Fibroblast of lung (primary cell): Measurements from ENCODE around the gene UTS2R. TPM values are rescaled to one million over a fixed set of nuclear protein-coding genes. Genes with fewer than 3 reads are reported as not detected.

ENCODE experiments used
- DNase-seq, 2 donors: peaks; one replicate each; pipeline versions ENCODE4 v3.0.0 to v3.0.0-alpha.2; 2010; ENCODE audit warnings: low read depth in 2 of 2
- H2AFZ ChIP-seq: 2 replicates; pipeline ENCODE4 v1.5.1; 2012; ENCODE audit warnings: low read length, control low read depth, inconsistent platforms
- H3K27ac ChIP-seq: 2 replicates; pipeline ENCODE4 v1.5.1; 2011; ENCODE audit warnings: low read length, control low read depth; ENCODE audit not compliant: insufficient read depth
- H3K27me3 ChIP-seq: 2 replicates; pipeline ENCODE4 v1.5.1; 2011; ENCODE audit warnings: mild to moderate bottlenecking, low read length; ENCODE audit not compliant: control insufficient read depth, insufficient read depth
- H3K36me3 ChIP-seq: 2 replicates; pipeline ENCODE4 v1.5.1; 2011; ENCODE audit warnings: low read length; ENCODE audit not compliant: control insufficient read depth, insufficient read depth
- H3K4me1 ChIP-seq: 2 replicates; pipeline ENCODE4 v1.5.1; 2011; ENCODE audit warnings: low read length; ENCODE audit not compliant: control insufficient read depth, insufficient read depth; ENCODE audit errors: extremely low read depth
- H3K4me2 ChIP-seq: 2 replicates; pipeline ENCODE4 v1.5.1; 2011; ENCODE audit warnings: low read length, control low read depth; ENCODE audit not compliant: insufficient read depth; ENCODE audit errors: extremely low read depth
- H3K4me3 ChIP-seq, 4 experiments: fragments of 200-600 bp in 1 of 4; sonication (generic) in 1 of 4; replicated peaks in 1 of 4; 2 replicates each; pipeline ENCODE4 v1.5.1; 2011 to 2016; ENCODE audit warnings: low read length in 4 of 4, low read depth in 3 of 4, mild to moderate bottlenecking in 3 of 4, control low read depth in 2 of 4, inconsistent platforms in 1 of 4, mixed read lengths in 1 of 4; ENCODE audit not compliant: insufficient read depth in 1 of 4; ENCODE audit errors: control extremely low read depth in 1 of 4
- H3K79me2 ChIP-seq: 2 replicates; pipeline ENCODE4 v1.5.1; 2012; ENCODE audit warnings: mild to moderate bottlenecking, low read length, inconsistent platforms; ENCODE audit not compliant: control insufficient read depth, insufficient read depth
- H3K9ac ChIP-seq: 2 replicates; pipeline ENCODE4 v1.5.1; 2011; ENCODE audit warnings: mild to moderate bottlenecking, low read length, control low read depth; ENCODE audit not compliant: insufficient read depth
- H3K9me3 ChIP-seq: 2 replicates; pipeline ENCODE4 v1.5.1; 2012; ENCODE audit warnings: low read depth, low read length; ENCODE audit not compliant: control insufficient read depth, insufficient read depth
- H4K20me1 ChIP-seq: 2 replicates; pipeline ENCODE4 v1.5.1; 2011; ENCODE audit warnings: low read length; ENCODE audit not compliant: control insufficient read depth, insufficient read depth; ENCODE audit errors: extremely low read depth
- CTCF ChIP-seq, 2 donors: IDR thresholded peaks in 1 of 2; conservative IDR thresholded peaks in 1 of 2; 1 replicate in 1 of 2; 2 replicates in 1 of 2; pipeline ENCODE4 v1.5.1; 2011 to 2012; ENCODE audit warnings: low read length in 2 of 2, control low read depth in 1 of 2, inconsistent platforms in 1 of 2, low read depth in 1 of 2, mild to moderate bottlenecking in 1 of 2
- EZH2 ChIP-seq: IDR thresholded peaks from 2 replicates; pipeline ENCODE4 v1.5.1; 2012; ENCODE audit warnings: low read length, control low read depth, mild to moderate bottlenecking; ENCODE audit errors: missing control alignments
- polyA plus RNA-seq, 2 donors: library from polyadenylated mRNA; depleted of rRNA in 1 of 2; stranded (reverse) in 1 of 2; unstranded in 1 of 2; fragments of >200 nt; gene quantifications; 2 replicates each; pipeline ENCODE4 v1.2.1, GENCODE V29; 2011 to 2012; ENCODE audit warnings: missing spikeins in 1 of 2
- total RNA-seq: library from RNA; depleted of rRNA; stranded (reverse); fragments of >200 nt; gene quantifications from 2 replicates; pipeline ENCODE4 v1.2.1, GENCODE V29; 2014

The UTS2R gene
- total and polyA plus RNA-seq, 2 donors (not counting 1 experiment from before 2014, with no cell fraction given) = not detected

DNA sequence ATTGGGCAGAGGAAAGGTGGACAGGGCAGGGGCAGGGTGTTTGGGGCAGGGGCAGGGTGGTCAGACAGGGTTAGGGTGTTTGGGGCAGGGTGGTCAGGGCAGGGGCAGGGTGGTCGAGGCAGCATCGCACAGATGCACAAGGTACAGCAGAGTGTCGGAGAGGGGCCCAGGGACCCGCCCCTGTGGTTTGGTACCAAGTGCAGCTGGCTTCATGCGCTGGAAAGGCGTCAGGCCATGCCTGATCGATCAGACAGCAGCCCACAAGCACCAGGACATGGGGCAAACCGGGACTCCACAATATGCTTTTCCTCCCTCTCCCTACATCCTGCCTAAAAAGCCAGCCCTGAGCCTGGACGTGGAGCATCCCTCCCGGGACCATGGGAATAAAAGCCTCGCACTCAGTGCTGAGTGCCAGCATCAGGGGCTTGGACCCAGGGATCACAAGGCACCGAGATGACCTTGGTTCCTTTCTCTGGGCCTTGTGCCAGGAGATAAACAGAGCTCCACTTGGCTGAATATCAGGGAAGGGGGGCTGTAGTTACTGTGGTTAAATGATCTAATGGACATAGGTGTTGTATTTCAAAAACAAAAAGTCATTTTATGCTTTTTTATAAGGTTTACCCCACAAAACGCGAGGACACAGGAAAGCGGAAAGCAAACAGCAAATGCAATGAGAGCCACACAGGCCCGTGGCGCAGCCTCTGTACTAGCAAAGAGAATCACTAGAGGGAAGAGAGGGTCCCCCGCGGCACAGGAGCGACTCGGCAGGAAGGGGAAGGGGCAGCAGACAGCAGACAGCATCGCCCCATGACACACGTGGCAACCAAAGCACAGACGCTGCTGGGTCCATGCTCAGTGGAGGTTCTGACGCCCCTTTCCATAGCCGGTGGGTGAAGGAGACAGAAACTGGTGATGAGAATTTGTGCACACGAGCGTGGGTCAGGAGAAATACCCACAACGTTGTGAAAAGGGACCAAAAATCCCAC is 41.3 kb downstream of the UTS2R start:
- no peak overlapping the region for H3K27ac ChIP-seq
- no peak for TF ChIP-seq CTCF (conservative IDR thresholded peaks at IDR 0.05 in 1 of 2, IDR thresholded peaks at IDR 0.05 in 1 of 2; ENCODE audit: low read depth in 1 of 2, low read length in 2 of 2)
- TF ChIP-seq EZH2 = no peak
- H3K4me2 ChIP-seq = no peak overlapping the region
- no peak for DNase-seq
- H2AFZ ChIP-seq = no peak overlapping the region
- no peaks in the 10 kb centered on the region for H3K36me3 ChIP-seq
- H3K79me2 ChIP-seq = no peaks in the 10 kb centered on the region
- peaks cover under 1% of the 10 kb centered on the region for H3K4me1 ChIP-seq
- no peak overlapping the region for H3K9ac ChIP-seq
- no peaks in the 10 kb centered on the region for H3K27me3 ChIP-seq
- H3K9me3 ChIP-seq = no peaks in the 10 kb centered on the region
- no peak overlapping the region for H3K4me3 ChIP-seq
- no peaks in the 10 kb centered on the region for H4K20me1 ChIP-seq

DNA sequence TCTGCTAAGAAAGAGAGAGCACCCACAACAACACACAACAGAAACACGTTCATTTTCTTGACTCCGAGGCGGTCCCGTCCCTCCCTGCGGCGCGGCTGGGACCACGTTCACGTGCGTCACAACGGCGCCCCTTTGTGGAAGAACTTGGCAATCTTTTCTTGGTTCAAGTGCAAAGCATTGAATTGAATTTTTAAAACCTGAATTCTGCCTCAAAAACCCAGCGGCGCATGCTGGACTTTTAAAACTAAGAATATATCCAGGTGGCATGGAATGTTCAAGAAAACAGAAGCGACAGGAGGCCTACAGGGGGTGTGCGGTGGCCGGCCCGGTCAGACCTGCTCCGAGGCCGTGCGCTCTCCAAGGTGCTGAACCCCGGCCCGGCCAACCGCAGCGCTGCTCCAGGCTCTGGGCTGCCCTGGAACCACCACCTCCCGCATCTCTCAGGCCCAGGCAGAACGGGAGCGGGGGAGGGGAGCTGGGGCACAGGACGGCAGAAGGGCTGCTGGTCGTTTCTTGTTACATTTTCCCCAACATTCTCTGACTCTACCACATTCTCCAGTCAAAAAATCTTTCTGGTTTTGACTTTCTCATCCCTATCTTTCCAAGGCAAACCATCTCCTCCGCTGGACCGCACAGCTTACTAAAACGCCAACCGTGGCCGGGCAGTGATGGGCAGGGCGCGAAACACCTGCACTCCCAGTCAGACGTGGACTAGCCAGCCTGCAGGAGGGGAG is 43.1 kb downstream of the UTS2R start:
- H3K27me3 ChIP-seq = no peaks in the 10 kb centered on the region
- no peak overlapping the region for H2AFZ ChIP-seq
- no peak overlapping the region for H3K9ac ChIP-seq
- no peak overlapping the region for H3K4me3 ChIP-seq
- peaks cover 2% of the 10 kb centered on the region for H3K4me1 ChIP-seq
- H3K27ac ChIP-seq = no peak overlapping the region
- no peaks in the 10 kb centered on the region for H3K79me2 ChIP-seq
- TF ChIP-seq EZH2 (no peak), CTCF (conservative IDR thresholded peaks at IDR 0.05 in 1 of 2, IDR thresholded peaks at IDR 0.05 in 1 of 2; ENCODE audit: low read depth in 1 of 2, low read length in 2 of 2) (peak; percentile 65 to 81)
- no peaks in the 10 kb centered on the region for H3K9me3 ChIP-seq
- no peaks in the 10 kb centered on the region for H4K20me1 ChIP-seq
- no peaks in the 10 kb centered on the region for H3K36me3 ChIP-seq
- no peak overlapping the region for H3K4me2 ChIP-seq
- peak; percentile 55 to 73 for DNase-seq

DNA sequence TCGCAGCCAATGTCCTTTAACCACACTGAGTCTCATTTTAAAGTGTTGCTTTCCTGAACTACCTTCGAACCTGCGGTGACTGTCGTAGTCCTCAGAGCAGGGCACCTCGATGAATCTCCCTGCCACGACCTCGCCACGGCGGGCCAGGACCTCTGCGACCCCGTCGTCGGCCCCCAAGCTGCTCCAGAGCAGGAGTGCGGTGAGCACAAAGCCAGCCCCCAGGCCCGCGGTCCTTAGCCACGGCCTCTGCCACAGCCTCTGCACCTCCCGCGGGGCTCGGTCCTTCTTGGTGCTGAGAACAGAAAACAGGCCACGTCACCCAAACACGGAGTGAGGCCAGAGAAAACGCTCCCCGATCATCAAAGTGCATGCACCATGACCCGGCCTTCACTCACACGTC is 43.8 kb downstream of the UTS2R start:
- no peaks in the 10 kb centered on the region for H3K27me3 ChIP-seq
- H4K20me1 ChIP-seq = no peaks in the 10 kb centered on the region
- H3K4me2 ChIP-seq = no peak overlapping the region
- H3K36me3 ChIP-seq = no peaks in the 10 kb centered on the region
- H3K27ac ChIP-seq = no peak overlapping the region
- no peak for TF ChIP-seq CTCF (conservative IDR thresholded peaks at IDR 0.05 in 1 of 2, IDR thresholded peaks at IDR 0.05 in 1 of 2; ENCODE audit: low read depth in 1 of 2, low read length in 2 of 2)
- no peak for TF ChIP-seq EZH2
- no peaks in the 10 kb centered on the region for H3K79me2 ChIP-seq
- H3K9ac ChIP-seq = no peak overlapping the region
- H3K4me3 ChIP-seq = no peak overlapping the region
- H3K9me3 ChIP-seq = no peaks in the 10 kb centered on the region
- peaks cover 2% of the 10 kb centered on the region for H3K4me1 ChIP-seq
- H2AFZ ChIP-seq = no peak overlapping the region
- DNase-seq = no peak
